H1 (cell line): Measurements from ENCODE around the gene PRXL2A. TPM values are rescaled to one million over a fixed set of nuclear protein-coding genes. Genes with fewer than 3 reads are reported as not detected.

Experiments
- CTCF ChIA-PET: fragments of 300-600 bp; sonication (Branson Sonifier 250); formaldehyde crosslinking; loops from one replicate; lab custom pipeline; 2021; ENCODE audit not compliant: partially characterized antibody; lab: Charles Lee
- POLR2A ChIA-PET: fragments of 300-600 bp; sonication (Branson Sonifier 250); formaldehyde crosslinking; loops from one replicate; lab custom pipeline; 2021; ENCODE audit warnings: inconsistent platforms; ENCODE audit not compliant: partially characterized antibody; lab: Charles Lee
- DNase-seq, 2 experiments: peaks; one replicate each; pipeline versions ENCODE4 v3.0.0 to v3.0.0-alpha.2; 2010 to 2022; ENCODE audit warnings: low spot score in 2 of 2, low read depth in 1 of 2, mixed read lengths in 1 of 2
- FAIRE-seq: peaks from 2 replicates; lab custom pipeline; 2011; peaks lifted over from hg19 to GRCh38; lab: Jason Lieb, UNC
- H2AFZ ChIP-seq: 2 replicates; pipeline ENCODE4 v1.8.1; 2012; ENCODE audit warnings: low read length, inconsistent platforms
- H2AK5ac ChIP-seq: 2 replicates; pipeline ENCODE4 v1.6.1; 2013; ENCODE audit warnings: low read depth, low read length
- H2BK120ac ChIP-seq: replicated peaks from 2 replicates; pipeline ENCODE3; 2013; ENCODE audit warnings: low read depth, low read length, inconsistent platforms
- H2BK12ac ChIP-seq: 2 replicates; pipeline ENCODE4 v1.6.1; 2013; ENCODE audit warnings: low read depth, low read length
- H2BK15ac ChIP-seq: 2 replicates; pipeline ENCODE4 v1.6.1; 2013; ENCODE audit warnings: low read length
- H2BK20ac ChIP-seq: 2 replicates; pipeline ENCODE4 v1.6.1; 2013; ENCODE audit warnings: low read length
- H2BK5ac ChIP-seq: 2 replicates; pipeline ENCODE4 v1.6.1; 2013; ENCODE audit warnings: low read depth, low read length
- H3K14ac ChIP-seq: 2 replicates; pipeline ENCODE4 v1.6.1; 2013; ENCODE audit warnings: inconsistent platforms; ENCODE audit not compliant: insufficient read length
- H3K18ac ChIP-seq: 2 replicates; pipeline ENCODE4 v1.6.1; 2013; ENCODE audit warnings: low read length; ENCODE audit errors: extremely low read depth
- H3K23ac ChIP-seq: 2 replicates; pipeline ENCODE4 v1.6.1; 2013; ENCODE audit warnings: inconsistent platforms; ENCODE audit not compliant: insufficient read length
- H3K23me2 ChIP-seq: 2 replicates; pipeline ENCODE4 v1.6.1; 2013; ENCODE audit warnings: low read depth, low read length
- H3K27ac ChIP-seq: 2 replicates; pipeline ENCODE4 v1.6.1; 2011; ENCODE audit warnings: low read depth, low read length, inconsistent platforms
- H3K27me3 ChIP-seq, 4 experiments: replicated peaks in 1 of 4; 1 replicate in 1 of 4; 2 replicates in 3 of 4; pipeline versions ENCODE4 v1.6.1 to v1.8.1; 2011 to 2013; ENCODE audit warnings: low read length in 3 of 4, mild to moderate bottlenecking in 3 of 4, inconsistent platforms in 2 of 4, mixed read lengths in 2 of 4, moderate library complexity in 1 of 4; ENCODE audit not compliant: control insufficient read depth in 3 of 4, insufficient read depth in 3 of 4; ENCODE audit errors: extremely low read depth in 1 of 4
- H3K36me3 ChIP-seq, 4 experiments: 2 replicates each; pipeline versions ENCODE4 v1.6.1 to v1.8.1; 2011 to 2013; ENCODE audit warnings: mild to moderate bottlenecking in 4 of 4, low read length in 3 of 4, moderate library complexity in 2 of 4, control low read depth in 1 of 4, inconsistent platforms in 1 of 4; ENCODE audit not compliant: insufficient read depth in 4 of 4, control insufficient read depth in 2 of 4
- H3K4ac ChIP-seq: replicated peaks from 2 replicates; pipeline ENCODE3; 2013; ENCODE audit warnings: low read length, low read depth, mixed read lengths, inconsistent platforms; ENCODE audit not compliant: insufficient read length
- H3K4me1 ChIP-seq, 4 experiments: replicated peaks in 1 of 4; 1 replicate in 1 of 4; 2 replicates in 3 of 4; pipeline versions ENCODE4 v1.6.1 to v1.8.1; 2011 to 2013; ENCODE audit warnings: low read length in 3 of 4, inconsistent platforms in 2 of 4, mixed read lengths in 1 of 4; ENCODE audit not compliant: insufficient read depth in 4 of 4, control insufficient read depth in 3 of 4
- H3K4me2 ChIP-seq, 2 experiments: 2 replicates each; pipeline versions ENCODE4 v1.6.1 to v1.8.1; 2011 to 2013; ENCODE audit warnings: low read depth in 2 of 2, low read length in 2 of 2, control low read depth in 1 of 2, inconsistent platforms in 1 of 2, mild to moderate bottlenecking in 1 of 2; ENCODE audit not compliant: insufficient read depth in 1 of 2
- H3K4me3 ChIP-seq, 4 experiments: fragments of 200-600, 300-600 bp in 1 of 4; sonication (generic), shearing (Covaris generic), sonication (Bioruptor Twin) in 1 of 4; 2 replicates each; pipeline versions ENCODE4 v1.5.1 to v1.8.1; 2011 to 2016; ENCODE audit warnings: low read length in 4 of 4, low read depth in 3 of 4, control low read depth in 2 of 4, inconsistent platforms in 2 of 4, mild to moderate bottlenecking in 2 of 4, mixed read lengths in 1 of 4, moderate library complexity in 1 of 4; ENCODE audit not compliant: insufficient read depth in 2 of 4; ENCODE audit errors: extremely low read depth in 1 of 4
- H3K56ac ChIP-seq: replicated peaks from 2 replicates; pipeline ENCODE3; 2013; ENCODE audit warnings: low read depth, mild to moderate bottlenecking, mixed read lengths, low read length, inconsistent platforms; ENCODE audit not compliant: insufficient read length
- H3K79me1 ChIP-seq: 2 replicates; pipeline ENCODE4 v1.6.1; 2013; ENCODE audit warnings: low read depth, low read length, control low read depth
- H3K79me2 ChIP-seq, 2 experiments: 2 replicates each; pipeline versions ENCODE4 v1.6.1 to v1.8.1; 2012 to 2013; ENCODE audit warnings: low read length in 2 of 2, mild to moderate bottlenecking in 2 of 2, inconsistent platforms in 1 of 2; ENCODE audit not compliant: insufficient read depth in 2 of 2, control insufficient read depth in 1 of 2
- H3K9ac ChIP-seq, 4 experiments: replicated peaks in 1 of 4; 1 replicate in 1 of 4; 2 replicates in 3 of 4; pipeline versions ENCODE4 v1.6.1 to v1.8.1; 2011 to 2013; ENCODE audit warnings: low read depth in 3 of 4, low read length in 3 of 4, control low read depth in 2 of 4, mild to moderate bottlenecking in 2 of 4, moderate library complexity in 2 of 4, inconsistent platforms in 1 of 4; ENCODE audit errors: extremely low read depth in 1 of 4
- H3K9me3 ChIP-seq, 2 experiments: 2 replicates each; pipeline versions ENCODE4 v1.6.1 to v1.8.1; 2012 to 2013; ENCODE audit warnings: mild to moderate bottlenecking in 2 of 2, moderate library complexity in 2 of 2, control low read depth in 1 of 2, inconsistent platforms in 1 of 2, low read depth in 1 of 2, low read length in 1 of 2, mixed read lengths in 1 of 2; ENCODE audit not compliant: insufficient read depth in 2 of 2
- H4K20me1 ChIP-seq, 2 experiments: replicated peaks in 1 of 2; 2 replicates each; pipeline versions ENCODE3 to v1.8.1; 2011 to 2013; ENCODE audit warnings: inconsistent platforms in 2 of 2, low read length in 2 of 2, mild to moderate bottlenecking in 1 of 2; ENCODE audit not compliant: insufficient read depth in 2 of 2, control insufficient read depth in 1 of 2
- H4K5ac ChIP-seq: 2 replicates; pipeline ENCODE4 v1.6.1; 2013; ENCODE audit warnings: low read length, low read depth, mixed read lengths, inconsistent platforms; ENCODE audit not compliant: insufficient read length
- H4K8ac ChIP-seq: 2 replicates; pipeline ENCODE4 v1.8.0; 2013; ENCODE audit warnings: mild to moderate bottlenecking, moderate library complexity, low read length, inconsistent platforms; ENCODE audit not compliant: insufficient read depth; ENCODE audit errors: extremely low read depth
- H4K91ac ChIP-seq: replicated peaks from 2 replicates; pipeline ENCODE3; 2013; ENCODE audit warnings: low read length, mixed read lengths, inconsistent platforms; ENCODE audit not compliant: insufficient read length
- CHD1 ChIP-seq: IDR thresholded peaks from 2 replicates; pipeline ENCODE4 v1.6.1; 2012; ENCODE audit warnings: low read depth, low read length, improper control_type of control experiment
- CTCF ChIP-seq, 3 experiments: IDR thresholded peaks; 1 replicate in 2 of 3; 2 replicates in 1 of 3; pipeline versions ENCODE4 v1.5.1 to v1.6.1; 2011; ENCODE audit warnings: low read length in 3 of 3, mild to moderate bottlenecking in 3 of 3, inconsistent platforms in 2 of 3, low read depth in 1 of 3, moderate library complexity in 1 of 3; ENCODE audit not compliant: insufficient read depth in 1 of 3; ENCODE audit errors: control extremely low read depth in 1 of 3
- EGR1 ChIP-seq: IDR thresholded peaks from 2 replicates; pipeline ENCODE4 v1.6.1; 2011; ENCODE audit warnings: low read depth, low read length, borderline replicate concordance
- GABPA ChIP-seq: IDR thresholded peaks from 2 replicates; pipeline ENCODE4 v1.6.1; 2011; ENCODE audit warnings: mild to moderate bottlenecking, low read length, moderate library complexity, borderline replicate concordance; ENCODE audit not compliant: insufficient read depth
- HDAC2 ChIP-seq, 2 experiments: fragments of 300-600 bp in 1 of 2; sonication (generic) in 1 of 2; IDR thresholded peaks; 2 replicates each; pipeline ENCODE4 v1.6.1; 2011 to 2012; ENCODE audit warnings: low read depth in 2 of 2, low read length in 2 of 2, mild to moderate bottlenecking in 2 of 2, moderate library complexity in 2 of 2, borderline replicate concordance in 1 of 2, inconsistent platforms in 1 of 2
- KDM4A ChIP-seq: IDR thresholded peaks from one replicate; pipeline ENCODE4 v1.7.1; 2012; ENCODE audit warnings: low read depth, mild to moderate bottlenecking, moderate library complexity, low read length, inconsistent platforms; ENCODE audit not compliant: severe bottlenecking
- RAD21 ChIP-seq, 2 experiments: IDR thresholded peaks in 1 of 2; conservative IDR thresholded peaks in 1 of 2; 2 replicates each; pipeline ENCODE4 v1.6.1; 2011; ENCODE audit warnings: low read depth in 2 of 2, low read length in 2 of 2, improper control_type of control experiment in 1 of 2, inconsistent platforms in 1 of 2, mild to moderate bottlenecking in 1 of 2, moderate library complexity in 1 of 2
- WGBS, 2 experiments: shearing (Covaris generic) in 1 of 2; methylation state at CpG; one replicate each; pipeline versions ENCODE4 v1.1.6 to v1.1.7; 2013 to 2015; ENCODE audit warnings: low lambda C conversion rate in 2 of 2, mixed read lengths in 2 of 2, inconsistent platforms in 1 of 2, low coverage in 1 of 2, missing lambda C conversion rate in 1 of 2; ENCODE audit not compliant: insufficient replicate concordance in 2 of 2, insufficient coverage in 1 of 2, insufficient read length in 1 of 2; ENCODE audit errors: extremely low coverage in 1 of 2, missing lambda C conversion rate in 1 of 2; 5-methylcytosine and 5-hydroxymethylcytosine counted together
- polyA plus RNA-seq, 7 experiments: library from polyadenylated mRNA; depleted of rRNA in 3 of 7; stranded (reverse) in 5 of 7; unstranded in 2 of 7; fragments of >200 nt in 5 of 7; fragments of 200-250 nt in 2 of 7; gene quantifications; 1 replicate in 5 of 7; 2 replicates in 1 of 7; 4 replicates in 1 of 7; pipeline versions ENCODE4 v1.2.1 to v1.2.3, GENCODE V29; 2011 to 2013; ENCODE audit warnings: missing spikeins in 2 of 7, mixed read lengths in 2 of 7
- total RNA-seq: library from RNA; stranded (reverse); fragmentation: NEBNext Ultra II Directional; extraction: Animal tissue kit (Norgen Biotek cat#: 25700); gene quantifications from 2 replicates; pipeline ENCODE4 v1.2.1, GENCODE V29; 2021

Gene PRXL2A
- total and polyA plus RNA-seq, 2 of the 8 experiments (the other 6 are each of a cell fraction or from before 2014, with no cell fraction given), result 13.4 to 58.3 TPM

GRCh38 chr10:80382989-80383388, 25.4 kb upstream of the PRXL2A start:
- CTCF ChIA-PET, result interaction anchor here (0.6 to 13.7 kb wide), 27 partner anchors 8 to 374 kb away, joined by 3 to 128 read pairs (median 4); partner anchors contain the start of gene PRXL2A
- 53% methylated on average over 4 of the region's 4 CpGs; no CpG with 5 or more reads in 1 of the 2 experiments for WGBS, 2 experiments
- no peak overlapping the region for H2AK5ac ChIP-seq
- no peak overlapping the region for H3K4me3 ChIP-seq
- H3K23ac ChIP-seq, result no peak overlapping the region
- no peak overlapping the region for H2BK12ac ChIP-seq
- POLR2A ChIA-PET, result interaction anchor here (1.4 kb wide), 1 partner anchor 26 kb away, joined by 3 read pairs; no protein-coding TSS in a partner anchor
- H3K9me3 ChIP-seq, result no peaks in the 10 kb centered on the region
- H3K18ac ChIP-seq, result no peak overlapping the region
- no peak overlapping the region for H2BK5ac ChIP-seq
- H2BK120ac ChIP-seq, result no peak overlapping the region
- H3K9ac ChIP-seq, result no peak overlapping the region; a peak in 1 of 7 replicates
- H3K27ac ChIP-seq, result no peak overlapping the region
- no peaks in the 10 kb centered on the region for H3K27me3 ChIP-seq
- no peaks in the 10 kb centered on the region for H3K79me1 ChIP-seq
- TF ChIP-seq CHD1, result no peak
- TF ChIP-seq CTCF (IDR thresholded peaks at IDR 0.05; ENCODE audit: control extremely low read depth in 1 of 3, insufficient read depth in 1 of 3, low read depth in 1 of 3, low read length in 3 of 3), result peak in 2 of 3 experiments; percentile 58 to 78; a peak in 3 of 4 replicates
- TF ChIP-seq GABPA, result no peak
- TF ChIP-seq RAD21 (IDR thresholded peaks at IDR 0.05 in 1 of 2, conservative IDR thresholded peaks at IDR 0.05 in 1 of 2; ENCODE audit: low read depth in 2 of 2, low read length in 2 of 2), result peak; percentile 82 to 83
- no peak for TF ChIP-seq HDAC2 (IDR thresholded peaks at IDR 0.05; ENCODE audit: borderline replicate concordance in 1 of 2, low read depth in 2 of 2, low read length in 2 of 2)
- no peak for TF ChIP-seq EGR1
- no peak for TF ChIP-seq KDM4A
- no peak overlapping the region for H3K4me2 ChIP-seq
- no peak overlapping the region for H3K56ac ChIP-seq
- no peak overlapping the region for H3K4ac ChIP-seq
- H2BK15ac ChIP-seq, result no peak overlapping the region
- no peaks in the 10 kb centered on the region for H3K36me3 ChIP-seq
- DNase-seq (peak in 1 of 2 experiments; percentile 49), FAIRE-seq (peak; percentile 36)
- no peaks in the 10 kb centered on the region for H3K4me1 ChIP-seq
- H2BK20ac ChIP-seq, result no peak overlapping the region
- H3K23me2 ChIP-seq, result no peaks in the 10 kb centered on the region
- H4K91ac ChIP-seq, result no peak overlapping the region
- no peak overlapping the region for H4K5ac ChIP-seq
- H4K8ac ChIP-seq, result no peak overlapping the region
- H3K14ac ChIP-seq, result no peak overlapping the region
- H2AFZ ChIP-seq, result no peak overlapping the region
- no peaks in the 10 kb centered on the region for H3K79me2 ChIP-seq
- H4K20me1 ChIP-seq, result no peaks in the 10 kb centered on the region
